B cell (primary cell): ENCODE data around the gene RIN3.

Experiments
- CTCF ChIP-seq: fragments of 200-600 bp; IDR thresholded peaks from one replicate; pipeline ENCODE4 v1.8.0; 2022; ENCODE audit warnings: antibody characterized with exemption, mild to moderate bottlenecking
- EZH2 ChIP-seq: IDR thresholded peaks from 2 replicates; pipeline ENCODE4 v1.6.1; 2012; ENCODE audit warnings: borderline replicate concordance, low read depth, mild to moderate bottlenecking, moderate library complexity, low read length; ENCODE audit not compliant: insufficient read depth, poor library complexity, severe bottlenecking

GRCh38 chr14:92644970-92645515 lies 131.5 kb downstream of the RIN3 start:
- no peak for TF ChIP-seq CTCF
- TF ChIP-seq EZH2, result no peak
